Pons (tissue), 1 donor: ENCODE measurements around the gene OMP.

Source experiments
- DNase-seq: peaks from one replicate; pipeline ENCODE4 v3.0.0-alpha.2; 2016; ENCODE audit warnings: low spot score

The OMP gene

GRCh38 chr11:77104727-77105126 is 2.1 kb downstream of the OMP start:
- DNase-seq, result no peak

GRCh38 chr11:77106321-77106720 is 3.7 kb downstream of the OMP start:
- DNase-seq, result peak; percentile 44

- DNase-seq, result no peak
Measured at GRCh38 chr11:77106759-77107158, 4.1 kb downstream of the OMP start.

GRCh38 chr11:77107950-77108349 is 5.3 kb downstream of the OMP start:
- DNase-seq, result no peak

- DNase-seq, result no peak
Measured at GRCh38 chr11:77108436-77108835, 5.8 kb downstream of the OMP start.

- DNase-seq, result no peak
Measured at GRCh38 chr11:77109236-77110019, 6.8 kb downstream of the OMP start.

GRCh38 chr11:77110836-77111235 is 8.2 kb downstream of the OMP start:
- DNase-seq, result no peak

GRCh38 chr11:77111277-77111676 is 8.6 kb downstream of the OMP start:
- DNase-seq, result no peak

- DNase-seq, result no peak
Measured at GRCh38 chr11:77111946-77112345, 9.3 kb downstream of the OMP start.

- no peak for DNase-seq
Measured at GRCh38 chr11:77112641-77113381, 10.2 kb downstream of the OMP start.

- no peak for DNase-seq
Measured at GRCh38 chr11:77113382-77114088, 10.9 kb downstream of the OMP start.

GRCh38 chr11:77114089-77114463 is 11.4 kb downstream of the OMP start:
- DNase-seq, result no peak

GRCh38 chr11:77115181-77115611 is 12.6 kb downstream of the OMP start:
- no peak for DNase-seq

- DNase-seq, result no peak
Measured at GRCh38 chr11:77115956-77116355, 13.3 kb downstream of the OMP start.

- DNase-seq, result no peak
Measured at GRCh38 chr11:77117492-77117891, 14.9 kb downstream of the OMP start.

- DNase-seq, result no peak
Measured at GRCh38 chr11:77118086-77118485, 15.4 kb downstream of the OMP start.

- DNase-seq, result no peak
Measured at GRCh38 chr11:77118971-77119370, 16.3 kb downstream of the OMP start.

GRCh38 chr11:77119531-77119936 is 16.9 kb downstream of the OMP start:
- no peak for DNase-seq

- DNase-seq, result no peak
Measured at GRCh38 chr11:77120571-77120970, 17.9 kb downstream of the OMP start.

GRCh38 chr11:77121096-77121640 is 18.5 kb downstream of the OMP start:
- no peak for DNase-seq

GRCh38 chr11:77121876-77122575 is 19.4 kb downstream of the OMP start:
- no peak for DNase-seq
